Stimulated activated CD8-positive, alpha-beta memory T cell treated with anti-CD3 and anti-CD28 coated beads, Interleukin-7, amount 100 ng/mL, for 24 hours (primary cell): ENCODE results near the gene VWA1.
"Not testable (repeated sequence)": the region's sequence is repeated elsewhere in the genome, so short reads cannot be mapped to it uniquely, and the experiment has no call there.

Experiments used
- DNase-seq: peaks from one replicate; pipeline ENCODE4 v3.0.0-alpha.2; 2020; ENCODE audit warnings: low read depth

The VWA1 gene

DNA sequence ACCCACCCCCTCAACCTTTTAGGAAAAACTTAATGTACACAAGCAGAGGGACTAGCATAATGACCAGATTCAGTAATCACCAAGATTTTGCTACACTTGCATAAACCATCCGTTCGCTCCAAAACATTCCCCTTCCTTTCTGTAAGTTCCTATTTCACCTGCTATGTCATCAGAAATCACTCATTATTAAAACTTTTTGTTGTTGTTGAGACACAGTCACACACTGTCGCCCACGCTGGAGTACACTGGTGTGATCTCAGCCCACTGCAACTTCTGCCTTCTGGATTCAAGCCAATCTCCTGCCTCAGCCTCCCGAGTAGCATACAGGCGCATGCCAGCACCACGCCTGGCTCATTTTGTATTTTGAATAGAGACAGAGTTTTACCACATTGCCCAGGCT, 31.8 kb upstream of the VWA1 start:
- no peak for DNase-seq

- DNase-seq = no peak
Observed at GRCh38 chr1:1406101-1406820, 29.2 kb upstream of the VWA1 start.

DNA sequence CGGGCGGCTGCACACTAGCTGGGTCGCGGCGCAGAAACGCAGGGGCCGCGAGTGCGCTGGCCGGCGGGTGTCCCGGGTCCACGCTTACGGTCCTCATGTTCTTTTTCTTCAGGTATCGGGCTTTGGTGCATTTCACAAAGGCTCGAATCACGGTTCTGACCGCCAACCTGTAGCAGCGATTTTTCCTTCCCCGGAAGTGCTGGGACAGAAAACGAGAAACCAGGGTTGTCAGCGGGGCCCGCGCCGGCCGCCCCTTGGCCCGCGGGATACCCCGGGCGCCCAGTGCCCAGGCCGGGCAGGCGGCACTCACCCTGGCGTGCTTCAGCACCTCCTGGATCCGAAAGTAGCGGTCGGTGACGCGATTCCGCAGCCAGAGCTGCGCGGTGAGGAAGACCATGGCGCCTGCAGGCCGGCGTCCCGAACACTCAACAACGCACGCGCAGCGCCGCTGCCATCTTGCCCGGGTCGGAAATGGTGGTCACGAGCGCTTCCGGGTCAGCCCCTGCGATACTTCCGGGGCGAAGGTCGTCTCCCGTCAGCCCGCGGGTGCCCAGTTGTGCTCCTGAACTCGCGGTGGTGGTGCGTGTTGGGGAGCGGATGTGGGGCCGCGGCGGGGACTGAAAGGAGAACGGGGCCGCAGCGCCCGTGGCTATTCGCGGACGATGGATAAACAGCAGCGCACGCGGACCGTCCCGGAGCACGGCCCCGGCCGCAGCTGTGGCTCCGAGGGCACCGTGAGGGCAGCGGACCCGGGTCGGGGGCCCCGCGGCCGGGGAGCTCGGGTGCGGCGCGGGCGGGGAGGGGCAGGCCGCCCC, 28.5 kb upstream of the VWA1 start, which contains the start of gene MRPL20:
Gene MRPL20 (minus strand): TSS at position 473 of the 815 bp plus-strand sequence. CDS start 76 bp downstream, at position 397.
- DNase-seq = peak; percentile 90

GRCh38 chr1:1407636-1408318, 27.7 kb upstream of the VWA1 start:
- no peak for DNase-seq

GRCh38 chr1:1410238-1410637, 25.3 kb upstream of the VWA1 start:
- not testable (repeated sequence) for DNase-seq

DNA sequence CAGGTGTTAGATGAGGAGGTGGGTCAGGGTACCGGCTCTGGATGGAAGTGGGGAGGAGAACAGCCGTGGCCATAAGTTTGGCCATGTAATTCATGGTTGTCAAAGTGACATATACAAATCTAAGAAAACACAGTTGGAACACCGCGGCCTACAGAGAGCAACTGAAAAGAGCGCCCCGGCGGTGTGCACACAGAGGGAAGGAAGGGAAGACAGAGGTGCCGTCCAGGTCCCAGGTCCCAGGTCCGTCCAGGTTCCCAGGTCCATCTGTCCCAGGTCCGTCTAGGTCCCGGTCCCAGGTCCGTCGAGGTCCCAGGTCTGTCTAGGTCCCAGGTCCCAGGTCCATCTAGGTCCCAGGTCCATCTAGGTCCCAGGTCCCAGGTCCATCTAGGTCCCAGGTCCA, 23.9 kb upstream of the VWA1 start:
- DNase-seq = no peak

DNA sequence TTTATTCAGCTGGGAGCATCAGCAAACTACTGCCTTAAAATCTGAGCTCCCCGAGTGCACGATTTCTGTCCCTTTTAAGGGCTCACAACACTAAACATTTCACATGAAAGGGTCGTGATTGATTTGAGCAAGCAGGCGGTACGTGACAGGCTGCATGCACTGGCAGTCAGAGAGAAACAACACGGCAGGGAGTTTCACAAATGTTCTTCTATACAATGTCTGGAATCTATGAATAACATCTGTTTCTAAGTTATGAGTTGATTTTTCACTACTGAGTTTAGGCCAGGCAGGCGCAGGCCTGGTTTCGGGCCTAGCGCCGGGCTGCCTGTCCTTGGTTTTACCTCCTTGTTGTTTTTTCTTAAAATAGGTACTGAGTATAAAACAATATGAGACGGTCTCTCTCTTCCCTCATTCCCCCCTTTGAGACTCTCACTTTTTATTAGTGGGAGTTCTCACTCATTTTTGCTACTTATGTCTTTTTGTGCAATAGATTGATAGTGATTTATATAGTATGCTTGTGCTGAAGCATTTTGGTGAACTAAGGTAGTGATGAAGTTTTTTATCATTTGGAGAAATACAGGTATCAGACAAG, 23.1 kb upstream of the VWA1 start:
- DNase-seq = not testable (repeated sequence)

GRCh38 chr1:1415751-1416150, 19.7 kb upstream of the VWA1 start:
- DNase-seq = no peak

DNA sequence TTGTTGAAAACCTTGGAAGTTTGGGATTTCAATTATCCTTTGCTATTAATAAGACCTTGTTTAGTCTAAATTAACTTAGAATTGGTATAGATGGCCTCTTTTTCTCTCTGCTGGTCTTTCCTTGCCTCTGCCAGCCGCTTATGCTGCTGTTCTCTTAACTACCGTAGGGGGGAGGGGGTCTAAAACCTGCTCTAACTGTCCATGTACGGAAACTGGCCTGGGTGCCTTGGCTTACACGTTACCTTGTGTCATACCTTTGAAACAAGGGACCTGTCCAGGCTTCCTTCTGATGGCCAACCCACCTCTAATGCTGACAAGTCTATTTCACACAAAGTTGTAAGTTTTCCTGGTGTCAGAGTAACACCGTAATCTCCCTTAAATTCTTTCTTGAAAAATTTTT, 18.1 kb upstream of the VWA1 start:
- DNase-seq = not testable (repeated sequence)

DNA sequence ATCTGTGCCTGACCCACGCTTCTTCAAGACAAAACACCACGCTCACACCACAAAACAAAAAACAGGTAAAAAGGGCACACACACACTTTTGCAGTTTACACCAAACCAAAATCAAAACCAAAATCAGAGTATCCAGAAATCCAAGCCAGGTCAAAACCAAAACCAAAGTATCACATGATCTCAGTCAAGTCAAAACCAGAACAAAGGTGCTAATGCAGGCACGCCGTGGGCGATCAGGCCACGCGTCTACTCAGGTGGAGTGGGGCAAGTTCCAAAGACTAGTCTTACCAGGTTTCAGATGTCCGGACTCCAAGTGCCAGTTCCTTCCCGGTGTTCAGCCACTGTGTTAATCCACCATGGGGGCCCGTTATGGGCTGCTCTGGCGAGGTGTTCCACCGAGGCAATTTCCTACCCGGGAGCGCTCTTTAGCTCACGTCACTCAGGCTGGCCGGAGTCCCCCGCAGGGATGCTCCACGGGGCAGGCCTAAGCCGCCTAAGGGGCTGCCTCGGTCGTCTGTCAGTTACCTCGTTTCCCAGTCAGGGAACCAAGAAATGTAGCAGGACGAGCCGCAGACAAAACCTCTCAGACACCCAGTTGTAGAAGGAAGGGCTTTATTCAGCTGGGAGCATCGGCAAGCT, 17.5 kb upstream of the VWA1 start:
- not testable (repeated sequence) for DNase-seq

DNA sequence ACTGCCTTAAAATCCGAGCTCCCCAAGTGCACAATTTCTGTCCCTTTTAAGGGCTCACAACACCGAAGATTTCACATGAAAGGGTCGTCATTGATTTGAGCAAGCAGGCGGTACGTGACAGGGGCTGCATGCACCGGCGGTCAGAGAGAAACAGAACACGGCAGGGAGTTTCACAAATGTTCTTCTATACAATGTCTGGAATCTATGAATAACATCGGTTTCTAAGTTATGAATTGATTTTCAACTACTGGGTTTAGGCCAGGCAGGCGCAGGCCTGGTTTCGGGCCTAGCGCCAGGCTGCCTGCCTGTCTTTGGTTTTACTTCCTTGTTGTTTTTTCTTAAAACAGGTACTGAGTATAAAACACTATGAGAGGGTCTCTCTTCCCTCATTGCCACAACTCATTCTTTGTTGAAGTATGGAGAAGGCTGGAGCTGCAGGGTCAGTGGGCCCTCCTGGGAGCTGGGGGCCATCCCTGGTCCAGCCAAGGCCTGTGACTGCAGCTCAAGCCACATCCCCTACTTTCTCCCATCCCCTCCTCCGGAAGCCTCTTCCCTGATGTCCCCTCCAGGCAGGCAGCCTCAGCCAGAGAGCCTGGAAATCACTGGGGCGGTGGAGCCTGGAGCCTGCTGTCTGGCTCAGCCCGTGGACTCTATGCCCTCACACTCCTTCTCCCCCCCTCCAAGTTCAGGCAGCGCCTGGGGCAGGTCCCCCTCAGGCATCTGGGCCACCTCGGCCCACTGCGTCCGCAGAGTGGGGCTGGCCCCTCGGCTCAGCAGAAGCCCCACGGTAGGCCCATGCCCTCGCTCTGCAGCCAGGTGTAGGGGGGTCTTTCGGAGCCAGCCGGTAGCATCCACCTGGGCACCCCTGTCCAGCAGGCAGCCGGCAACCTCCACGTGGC, 16.8 kb upstream of the VWA1 start:
- no peak for DNase-seq

DNA sequence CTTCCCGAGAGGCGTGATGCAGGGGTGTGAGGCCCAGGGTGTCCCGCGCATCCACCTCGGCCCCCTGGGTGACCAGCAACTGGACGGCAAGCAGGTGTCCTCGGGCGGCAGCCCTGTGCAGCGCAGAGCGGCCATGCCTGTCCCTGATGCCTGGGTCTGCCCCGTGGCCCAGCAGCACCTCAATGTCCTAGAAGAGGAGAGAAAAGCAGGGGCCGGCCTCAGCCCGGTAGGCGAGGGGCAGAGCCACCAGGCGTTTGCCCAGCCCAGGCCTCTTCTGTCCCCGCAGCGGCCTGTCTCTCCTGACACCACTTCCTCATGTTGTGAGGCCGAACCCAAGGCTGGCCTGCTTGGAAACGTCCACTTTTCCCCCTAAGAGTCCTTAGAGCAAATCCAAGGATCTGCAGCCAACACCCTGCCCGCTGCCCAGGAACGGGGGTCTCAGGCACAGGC, 16.1 kb upstream of the VWA1 start:
- DNase-seq = no peak

DNA sequence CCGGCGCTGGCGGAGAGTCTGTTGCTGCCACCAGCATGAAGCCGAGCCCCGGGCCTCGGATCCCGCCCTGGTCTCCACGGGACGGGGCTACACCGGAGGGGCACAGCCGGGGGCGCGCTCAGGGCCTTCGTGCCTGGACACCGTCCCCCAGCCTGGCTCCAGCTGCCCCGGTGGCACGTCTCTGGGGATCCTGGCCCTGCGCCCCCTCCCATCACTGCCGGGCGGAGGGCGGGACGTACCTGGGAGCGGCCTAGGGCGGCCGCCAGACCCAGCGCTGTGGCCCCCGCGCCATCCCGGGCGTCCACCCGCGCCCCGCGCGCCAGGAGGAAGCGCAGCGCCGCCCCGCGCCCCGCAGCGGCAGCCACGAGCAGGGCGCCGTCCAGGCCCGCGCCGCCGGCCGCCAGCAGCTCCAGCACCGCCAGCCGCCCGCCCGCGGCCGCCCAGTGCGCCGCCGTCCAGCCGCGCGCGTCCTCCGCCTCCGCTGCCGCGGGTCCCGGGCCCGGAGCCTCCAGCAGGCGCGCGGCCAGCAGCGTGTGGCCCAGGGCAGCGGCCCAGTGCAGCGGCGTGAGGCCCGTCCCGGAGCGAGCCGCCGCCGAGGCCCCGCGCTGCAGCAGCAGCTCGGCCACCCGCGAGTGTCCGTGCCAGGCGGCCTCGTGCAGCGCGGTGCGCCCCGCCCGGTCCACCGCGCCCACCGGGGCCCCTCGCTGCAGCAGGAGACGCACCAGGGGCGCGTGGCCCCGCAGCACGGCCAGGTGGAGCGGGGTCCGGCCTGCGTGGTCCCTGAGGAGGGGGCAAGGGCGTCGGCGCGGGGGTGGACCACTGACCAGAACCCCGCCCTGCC, 15.5 kb upstream of the VWA1 start:
- DNase-seq = no peak

DNA sequence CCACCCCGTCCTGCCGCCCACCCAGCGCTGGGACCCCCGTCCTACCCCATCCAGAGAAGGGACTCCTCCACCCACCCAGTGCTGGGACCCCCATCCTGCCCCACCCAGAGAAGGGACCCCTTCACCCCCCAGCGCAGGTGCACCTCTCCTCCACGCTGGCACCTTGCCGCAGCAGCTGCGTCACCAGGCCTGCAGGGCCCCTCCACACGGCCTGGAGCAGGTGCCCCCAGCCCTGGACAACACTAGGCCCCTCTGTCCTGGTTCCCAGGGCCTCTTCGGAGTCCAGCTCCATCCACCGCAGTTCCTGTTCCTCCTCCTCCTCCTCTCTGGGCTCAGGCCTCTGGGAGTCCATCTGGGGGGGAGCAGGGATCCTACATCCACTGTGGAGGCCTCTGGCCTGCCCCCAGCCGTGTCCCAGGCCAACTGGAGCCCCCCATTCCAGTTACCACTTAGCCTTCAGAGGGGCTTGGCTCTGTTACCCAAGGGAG, 14.8 kb upstream of the VWA1 start:
- DNase-seq = no peak

DNA sequence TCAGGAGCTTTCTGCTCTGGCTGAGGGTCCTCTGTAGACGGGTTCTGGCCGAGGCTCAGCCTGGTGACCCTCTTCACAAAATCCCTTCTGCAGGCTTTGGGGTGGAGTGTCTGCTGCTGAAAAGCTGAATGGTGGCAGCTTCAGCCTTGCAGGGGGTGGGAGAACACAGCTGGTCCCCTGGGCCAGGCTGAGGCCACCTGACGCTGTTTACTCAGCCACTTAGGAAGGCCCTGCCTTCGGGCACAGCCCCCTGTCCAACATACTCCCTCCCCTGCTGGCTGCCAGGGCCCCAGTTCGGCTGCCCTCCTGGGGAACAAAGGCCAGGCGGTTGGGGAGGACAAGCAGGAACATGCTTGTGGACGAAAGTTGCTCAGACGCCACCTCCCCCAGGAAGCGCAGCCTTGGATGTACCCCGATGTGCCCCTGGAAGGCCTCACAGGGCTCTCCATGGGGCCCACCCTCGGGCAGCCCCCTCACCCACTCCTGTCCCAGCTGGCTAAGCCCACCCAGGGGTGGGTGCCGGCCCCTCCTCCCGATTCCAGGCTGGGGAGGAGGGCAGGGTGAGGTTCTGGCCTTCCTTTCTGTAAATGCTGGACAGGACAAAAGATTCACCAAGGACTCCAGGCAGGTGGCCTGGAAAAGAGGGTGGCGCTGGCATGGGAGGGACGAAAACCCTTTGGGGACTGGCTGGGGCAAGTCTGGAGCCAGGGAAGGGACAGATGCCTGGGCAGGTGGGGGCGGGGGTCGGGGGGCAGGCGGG, 14.2 kb upstream of the VWA1 start, which contains the start of gene ANKRD65:
Gene ANKRD65 (minus strand): TSS at position 130 of the 760 bp plus-strand sequence. CDS start 271 bp downstream, outside the sequence.
- no peak for DNase-seq

DNA sequence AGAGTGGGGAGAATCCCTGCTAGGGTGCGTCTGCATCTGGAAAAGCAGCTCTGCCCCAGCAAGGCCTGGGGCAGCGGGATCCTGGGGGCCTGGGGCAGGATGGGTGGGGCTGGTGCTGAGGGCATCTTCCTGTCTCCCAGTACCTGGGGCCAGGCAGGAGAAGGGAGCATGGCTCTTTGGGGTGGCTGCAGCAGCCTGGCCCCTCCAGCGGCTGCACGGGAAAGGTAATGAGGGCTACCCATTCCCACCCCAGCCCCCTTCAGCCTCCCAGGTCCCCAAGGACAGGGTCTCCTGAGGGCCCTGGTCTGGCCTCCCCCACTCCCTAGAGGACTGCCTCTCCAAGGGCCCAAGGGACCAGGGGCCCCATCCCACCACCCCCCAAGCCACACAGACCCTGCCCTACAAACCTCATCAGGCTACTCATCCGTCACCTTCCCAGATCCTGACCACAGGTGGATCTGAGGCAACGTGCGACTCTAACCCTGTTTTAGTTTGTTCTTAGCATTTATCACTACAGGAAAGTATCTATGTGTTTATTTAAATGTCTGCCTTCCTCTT, 13.5 kb upstream of the VWA1 start:
- no peak for DNase-seq

DNA sequence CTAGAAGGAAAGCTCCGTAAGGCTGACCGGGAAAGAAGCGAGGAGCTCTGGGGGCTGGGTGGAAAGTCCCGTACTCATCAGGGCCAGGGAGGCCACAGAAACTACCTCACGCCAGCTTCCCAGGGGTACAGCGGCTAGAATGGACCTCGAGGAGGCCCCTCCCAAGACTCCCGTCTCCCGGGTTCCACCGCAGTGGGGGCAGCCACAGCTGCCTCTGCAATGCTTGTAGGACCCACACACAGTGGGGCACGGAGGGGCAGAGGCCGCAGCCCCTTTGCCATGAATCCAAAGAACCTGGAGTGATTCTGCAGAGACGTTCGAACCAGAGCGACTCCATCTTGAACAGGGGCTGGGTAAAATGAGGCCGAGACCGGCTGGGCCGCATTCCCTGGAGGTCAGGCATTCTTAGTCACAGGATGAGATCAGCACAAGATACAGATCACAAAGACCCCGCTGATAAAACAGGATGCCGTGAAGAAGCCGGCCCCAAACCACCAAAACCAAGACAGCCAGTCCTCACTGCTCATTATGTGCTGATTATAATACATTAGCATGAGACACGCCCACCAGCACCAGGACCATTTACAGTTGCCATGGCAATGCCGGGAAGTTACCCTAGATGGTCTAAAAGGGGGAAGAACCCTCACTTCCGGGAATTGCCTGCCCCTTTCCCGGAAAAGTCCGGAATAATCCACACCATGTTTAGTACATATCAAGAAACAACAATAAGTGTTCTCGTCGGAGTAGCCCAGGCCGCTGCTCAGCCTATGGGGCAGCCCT, 12.8 kb upstream of the VWA1 start:
- no peak for DNase-seq

- no peak for DNase-seq
Observed at GRCh38 chr1:1423245-1423597, 12.3 kb upstream of the VWA1 start.
